ENCODE results near the gene CFAP57. TPM values are rescaled to one million over a fixed set of nuclear protein-coding genes. Genes with fewer than 3 reads are reported as not detected.
"Not testable (repeated sequence)": the region's sequence is repeated elsewhere in the genome, so short reads cannot be mapped to it uniquely, and the experiment has no call there.

Gene CFAP57
- total RNA-seq, 1 donor from 2014 or later: 0.21 TPM

- peak; percentile 89 for DNase-seq (ENCODE audit: low read depth)
These were observed 420 bp downstream of the CFAP57 start for GRCh38 chr1:43172527-43172972.

DNA sequence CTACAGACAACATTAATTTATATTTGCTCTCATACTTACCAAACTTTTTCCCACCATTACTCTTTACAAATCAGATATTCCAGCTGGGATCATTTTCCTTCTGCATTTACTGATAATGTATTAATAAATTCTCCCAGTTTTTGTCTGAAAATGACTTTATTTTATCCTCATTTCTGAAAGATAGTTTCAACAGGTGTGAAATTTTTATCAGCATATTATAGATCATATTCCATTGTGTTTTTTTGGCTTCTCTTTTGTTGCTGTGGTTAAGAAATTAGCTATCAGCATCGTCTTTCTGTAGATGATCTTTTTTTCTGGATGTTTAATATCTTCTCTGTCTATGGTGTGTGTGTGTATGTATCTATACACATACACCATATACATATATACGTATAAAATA, 2.7 kb downstream of the CFAP57 start:
- DNase-seq (ENCODE audit: low read depth): no peak

DNA sequence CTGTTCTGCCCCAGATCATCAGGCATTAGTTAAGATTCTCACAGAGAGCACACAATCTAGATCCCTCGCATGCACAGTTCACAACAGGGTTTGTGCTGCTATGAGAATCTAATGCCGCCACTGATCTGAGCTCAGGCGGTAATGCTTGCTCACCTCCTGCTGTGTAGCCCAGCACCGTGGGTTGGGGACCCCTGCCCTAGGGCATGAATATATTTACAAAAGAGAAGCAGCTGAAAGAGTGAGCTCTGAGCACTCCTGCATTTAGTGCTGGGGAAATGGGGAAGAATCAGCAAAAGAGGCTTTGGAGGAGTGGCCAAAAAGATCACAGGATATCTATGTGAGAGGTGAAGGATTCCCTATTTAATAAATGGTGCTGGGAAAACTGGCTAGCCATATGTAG, 5.6 kb downstream of the CFAP57 start:
- DNase-seq (ENCODE audit: low read depth): no peak

- DNase-seq (ENCODE audit: low read depth): no peak
These were observed 12.3 kb downstream of the CFAP57 start for GRCh38 chr1:43184388-43184787.

GRCh38 chr1:43184995-43185394, 12.9 kb downstream of the CFAP57 start:
- no peak for DNase-seq (ENCODE audit: low read depth)

DNA sequence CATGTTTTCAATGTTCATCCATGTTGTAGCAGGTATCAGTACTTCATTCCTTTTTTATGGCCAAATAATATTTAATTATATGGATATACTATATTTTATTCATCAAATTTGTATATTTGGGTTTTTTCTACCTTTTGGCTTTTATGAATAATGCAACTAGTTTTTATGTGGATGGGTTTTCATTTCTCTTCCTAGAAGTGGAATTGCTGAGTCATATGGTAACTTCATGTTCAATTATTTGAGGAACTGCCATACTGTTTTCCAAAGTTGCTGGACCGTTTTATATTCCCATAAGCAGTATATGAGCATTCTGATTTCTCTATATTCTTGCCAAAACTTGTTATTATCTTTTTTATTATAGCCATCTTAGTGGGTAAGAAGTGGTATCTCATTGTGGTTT, 16.0 kb downstream of the CFAP57 start:
- DNase-seq (ENCODE audit: low read depth): no peak

DNA sequence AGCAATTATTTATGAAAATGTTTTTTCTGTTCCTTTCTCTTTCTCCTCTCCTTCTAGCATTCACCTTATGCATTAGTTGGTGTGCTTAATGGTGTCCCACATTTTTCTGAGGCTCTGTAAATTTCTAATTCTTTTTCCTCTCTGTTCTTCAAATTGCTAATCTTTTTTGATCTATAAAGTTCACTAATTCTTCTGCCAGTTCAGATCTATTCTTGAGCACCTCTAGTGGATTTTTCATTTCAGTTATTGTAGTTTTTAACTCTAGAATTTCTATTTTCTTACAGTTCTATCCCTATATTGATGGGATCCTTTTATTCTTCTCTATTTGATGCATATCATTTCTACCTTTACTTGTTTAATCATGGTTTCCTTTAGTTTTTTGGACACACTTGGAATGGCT, 22.4 kb downstream of the CFAP57 start:
- no peak for DNase-seq (ENCODE audit: low read depth)

GRCh38 chr1:43197343-43198127, 25.4 kb downstream of the CFAP57 start:
- no peak for DNase-seq (ENCODE audit: low read depth)

GRCh38 chr1:43199093-43199726, 27.1 kb downstream of the CFAP57 start:
- DNase-seq (ENCODE audit: low read depth): no peak

DNA sequence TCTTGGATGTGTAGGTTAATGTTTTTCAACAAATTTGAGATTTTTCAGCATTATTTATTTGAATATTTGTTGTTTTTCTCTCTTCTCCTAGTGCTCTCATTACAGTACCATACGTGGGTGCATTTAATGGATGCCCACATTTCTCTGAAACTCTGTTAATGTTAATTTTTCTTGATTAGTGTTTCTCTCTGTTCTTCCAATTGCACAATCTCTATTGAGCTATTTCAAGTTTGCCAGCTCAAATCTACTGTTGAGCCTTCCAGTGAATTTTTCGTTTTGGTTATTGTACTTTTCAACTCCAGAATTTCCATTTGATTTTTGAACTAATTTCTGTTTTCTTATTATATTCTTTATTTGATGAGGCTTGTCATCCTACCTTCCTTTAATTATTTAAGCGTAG, 31.7 kb downstream of the CFAP57 start:
- no peak for DNase-seq (ENCODE audit: low read depth)

GRCh38 chr1:43204394-43204793, 32.3 kb downstream of the CFAP57 start:
- no peak for DNase-seq (ENCODE audit: low read depth)

DNA sequence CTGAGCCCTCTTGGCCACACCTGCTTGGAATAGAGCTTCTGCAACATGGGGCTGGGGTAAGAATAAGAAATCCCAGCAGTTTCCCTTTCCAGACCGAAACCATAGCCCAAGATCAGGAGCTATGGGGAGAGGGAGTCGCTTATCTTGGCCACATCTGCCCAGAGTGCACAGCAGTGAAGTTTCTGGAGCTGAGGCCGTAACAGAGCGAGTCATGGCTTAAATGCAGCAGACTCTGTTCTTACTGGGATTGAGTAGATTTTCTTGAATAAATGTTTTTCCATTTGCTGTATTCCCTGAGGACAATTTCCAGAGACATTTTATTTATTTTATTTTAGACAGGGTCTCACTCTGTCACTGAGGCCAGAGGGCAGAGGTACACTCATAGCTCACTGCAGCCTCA, 33.5 kb downstream of the CFAP57 start:
- DNase-seq (ENCODE audit: low read depth): peak; percentile 16

GRCh38 chr1:43206600-43207228, 34.6 kb downstream of the CFAP57 start:
- peak; percentile 92 for DNase-seq (ENCODE audit: low read depth)

- DNase-seq (ENCODE audit: low read depth): peak; percentile 6
These were observed 35.2 kb downstream of the CFAP57 start for GRCh38 chr1:43207229-43207853.

- not testable (repeated sequence) for DNase-seq (ENCODE audit: low read depth)
These were observed 36.1 kb downstream of the CFAP57 start for GRCh38 chr1:43208277-43208676.

DNA sequence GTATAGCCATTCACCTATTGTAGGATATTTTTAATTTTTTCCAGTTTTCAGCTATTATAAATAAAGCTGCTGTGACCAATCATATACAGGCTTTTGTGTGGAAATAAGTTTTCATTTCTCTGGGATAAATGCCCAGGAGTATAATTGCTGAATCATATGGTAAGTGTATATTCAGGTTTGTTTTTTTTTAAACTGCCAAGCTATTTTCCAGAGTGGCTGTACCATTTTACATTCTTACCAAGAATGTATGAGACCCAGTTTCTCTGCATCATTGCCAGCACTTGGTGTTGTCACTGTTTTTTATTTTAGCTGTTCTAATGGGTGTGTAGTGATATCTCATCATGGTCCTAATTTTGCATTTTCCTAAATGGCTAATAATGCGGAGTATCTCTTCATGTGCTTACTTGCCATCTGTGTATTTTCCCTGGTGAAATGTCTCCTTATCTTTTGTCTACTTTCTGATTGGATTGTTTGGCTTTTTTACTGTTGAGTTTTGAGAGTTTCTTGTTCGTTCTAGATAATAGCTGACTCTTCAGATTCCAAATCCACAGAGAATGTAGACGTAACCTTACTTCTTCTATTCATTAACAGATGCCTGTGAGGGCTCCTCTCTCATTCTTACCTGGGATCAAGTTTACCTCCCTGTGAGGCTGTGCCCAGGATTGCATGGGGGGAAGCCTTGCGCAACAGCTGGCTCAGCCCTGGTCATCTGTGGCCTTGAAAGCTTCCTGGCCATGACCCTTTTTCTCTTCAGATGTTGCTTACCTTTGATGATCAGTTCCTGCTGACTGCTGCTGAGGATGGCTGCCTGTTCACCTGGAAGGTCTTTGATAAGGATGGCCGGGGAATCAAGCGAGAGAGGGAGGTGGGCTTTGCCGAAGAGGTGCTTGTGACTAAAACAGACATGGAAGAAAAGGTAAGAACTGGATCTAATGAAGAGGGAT, 42.6 kb downstream of the CFAP57 start:
- DNase-seq (ENCODE audit: low read depth): no peak

- no peak for DNase-seq (ENCODE audit: low read depth)
These were observed 45.6 kb downstream of the CFAP57 start for GRCh38 chr1:43217747-43218146.

DNA sequence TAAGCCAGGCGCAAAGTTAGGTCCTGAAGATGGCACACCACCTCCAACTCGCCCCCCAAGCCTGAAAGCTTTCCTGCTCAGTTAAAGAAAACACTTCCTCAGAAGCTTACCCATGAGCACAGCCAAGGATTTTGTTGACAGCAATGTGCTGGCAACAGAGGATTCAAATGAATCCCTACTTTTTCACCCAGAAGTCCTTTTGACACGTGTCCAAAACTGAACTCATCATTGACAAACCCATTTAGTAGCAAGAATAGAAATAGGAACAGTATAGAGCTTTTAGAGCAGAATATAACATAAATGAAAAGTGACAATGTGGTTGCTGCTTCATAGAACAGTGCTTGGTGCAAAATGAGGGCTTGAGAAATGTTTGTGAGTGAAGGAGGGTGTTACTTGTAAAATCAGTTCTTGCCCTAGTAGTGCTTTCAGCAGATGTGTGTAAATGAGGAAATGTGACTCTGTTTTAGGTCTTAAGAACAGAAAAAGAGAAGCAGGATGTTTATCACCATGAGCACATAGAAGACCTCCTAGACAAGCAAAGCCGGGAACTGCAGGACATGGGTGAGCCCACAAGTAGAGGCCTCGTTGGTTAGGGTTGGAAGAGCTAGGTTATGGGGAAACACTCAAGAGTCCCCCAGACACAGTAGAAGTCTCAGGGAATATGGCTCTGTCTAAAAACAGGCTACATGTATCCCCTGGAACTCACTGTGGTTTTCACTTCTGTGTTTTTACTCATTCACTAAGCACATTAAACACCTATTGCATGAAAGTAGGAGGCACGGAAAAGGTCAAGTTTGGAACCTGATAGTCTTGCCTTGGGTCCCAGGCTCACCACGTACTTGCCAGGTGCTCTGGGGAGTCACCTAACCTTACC, 49.0 kb downstream of the CFAP57 start:
- DNase-seq (ENCODE audit: low read depth): no peak

DNA sequence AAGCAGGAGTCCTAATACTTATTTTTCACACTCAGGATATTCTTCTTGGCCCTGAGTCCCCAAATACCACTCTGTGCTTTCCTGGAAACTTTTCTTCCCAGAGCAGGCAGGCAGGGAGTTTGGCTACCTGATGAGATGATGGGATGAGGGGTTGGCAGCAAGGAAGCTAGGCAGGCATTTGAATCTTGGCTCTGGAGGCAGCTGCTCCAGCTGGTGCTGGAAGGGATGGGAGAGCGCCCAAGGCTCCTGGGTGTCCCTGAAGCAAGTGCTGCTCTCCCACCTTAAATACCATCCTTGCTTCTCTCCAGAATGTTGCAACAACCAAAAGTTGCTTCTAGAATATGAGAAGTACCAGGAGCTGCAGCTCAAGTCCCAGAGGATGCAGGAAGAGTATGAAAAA, 49.7 kb downstream of the CFAP57 start:
- no peak for DNase-seq (ENCODE audit: low read depth)

GRCh38 chr1:43222879-43223278, 50.7 kb downstream of the CFAP57 start:
- no peak for DNase-seq (ENCODE audit: low read depth)
